ENCODE results near the gene STEEP1.

DNA sequence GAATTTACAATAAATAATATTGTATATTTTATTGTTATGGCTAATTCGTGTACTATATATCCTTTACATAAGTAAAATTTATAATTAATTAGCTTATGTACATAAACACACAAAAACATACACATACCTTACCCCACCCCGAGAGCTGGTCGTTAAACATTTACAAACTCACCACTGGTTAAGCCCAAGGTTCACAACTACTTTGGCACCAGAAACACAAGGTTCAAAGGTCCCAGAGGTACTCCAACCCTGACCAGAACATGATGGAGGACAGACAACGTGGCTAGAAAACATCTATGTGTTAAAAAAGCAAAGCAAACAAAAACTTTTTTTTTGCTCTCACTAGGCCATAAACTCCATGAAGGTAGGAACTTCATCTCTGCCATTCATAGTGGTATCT lies 59.3 kb downstream of the STEEP1 start:
- TF ChIP-seq CTCF (IDR thresholded peaks at IDR 0.05; ENCODE audit: insufficient read depth, low read length, poor library complexity, severe bottlenecking), result no peak
- no peak for TF ChIP-seq EZH2phosphoT487 (conservative IDR thresholded peaks at IDR 0.05; ENCODE audit: low read length)

Data from SU-DHL-6 (cell line).